ENCODE results near the gene PHLPP1.
"Not testable (repeated sequence)": the region's sequence is repeated elsewhere in the genome, so short reads cannot be mapped to it uniquely, and the experiment has no call there.

PHLPP1 gene

GRCh38 chr18:62737241-62737873 lies 22.0 kb downstream of the PHLPP1 start:
- ATAC-seq (replicated peaks; ENCODE audit: extremely low read depth, poor library complexity, severe bottlenecking) (no peak), DNase-seq (ENCODE audit: low spot score in 2 of 2) (no peak)
- Mint-ChIP-seq H3K27me3 (no peaks in the 10 kb centered on the region), H3K4me1 (peaks cover 29% of the 10 kb centered on the region), H3K9me3 (no peaks in the 10 kb centered on the region), H3K36me3 (ENCODE audit: insufficient read depth) (peaks cover 2% of the 10 kb centered on the region), H3K4me3 (no peak overlapping the region), H3K27ac (ENCODE audit: low read depth) (no peak overlapping the region)

- Mint-ChIP-seq H3K4me3 (no peak overlapping the region), H3K4me1 (peaks cover 23% of the 10 kb centered on the region), H3K27ac (ENCODE audit: low read depth) (no peak overlapping the region), H3K36me3 (ENCODE audit: insufficient read depth) (peaks cover 2% of the 10 kb centered on the region), H3K27me3 (no peaks in the 10 kb centered on the region), H3K9me3 (no peaks in the 10 kb centered on the region)
- ATAC-seq (replicated peaks; ENCODE audit: extremely low read depth, poor library complexity, severe bottlenecking), result no peak
- DNase-seq (ENCODE audit: low spot score in 2 of 2), result no peak
Observed at GRCh38 chr18:62738639-62739038, 23.3 kb downstream of the PHLPP1 start.

GRCh38 chr18:62739911-62740310 lies 24.6 kb downstream of the PHLPP1 start:
- DNase-seq (ENCODE audit: low spot score in 2 of 2), result no peak
- Mint-ChIP-seq H3K4me1 (peaks cover 29% of the 10 kb centered on the region), H3K27ac (ENCODE audit: low read depth) (no peak overlapping the region)

GRCh38 chr18:62740650-62741049 lies 25.3 kb downstream of the PHLPP1 start:
- H3K27me3 Mint-ChIP-seq; H3K27ac Mint-ChIP-seq (ENCODE audit: low read depth); H3K4me3 Mint-ChIP-seq; H3K9me3 Mint-ChIP-seq; H3K36me3 Mint-ChIP-seq (ENCODE audit: insufficient read depth); DNase-seq (ENCODE audit: low spot score in 2 of 2); ATAC-seq (replicated peaks; ENCODE audit: extremely low read depth, poor library complexity, severe bottlenecking): not testable (repeated sequence)
- peaks cover 31% of the 10 kb centered on the region for H3K4me1 Mint-ChIP-seq

More at GRCh38 chr18:62739911-62740310, 24.6 kb downstream of the PHLPP1 start:
- Mint-ChIP-seq H3K4me3 (no peak overlapping the region), H3K36me3 (ENCODE audit: insufficient read depth) (peaks cover 2% of the 10 kb centered on the region), H3K9me3 (no peaks in the 10 kb centered on the region), H3K27me3 (no peaks in the 10 kb centered on the region)
- ATAC-seq (replicated peaks; ENCODE audit: extremely low read depth, poor library complexity, severe bottlenecking), result no peak

GRCh38 chr18:62741118-62741566 lies 25.8 kb downstream of the PHLPP1 start:
- no peaks in the 10 kb centered on the region for H3K27me3 Mint-ChIP-seq
- H3K36me3 Mint-ChIP-seq (ENCODE audit: insufficient read depth), result no peaks in the 10 kb centered on the region
- H3K4me3 Mint-ChIP-seq, result no peak overlapping the region
- peaks cover 31% of the 10 kb centered on the region for H3K4me1 Mint-ChIP-seq
- no peak overlapping the region for H3K27ac Mint-ChIP-seq (ENCODE audit: low read depth)
- no peaks in the 10 kb centered on the region for H3K9me3 Mint-ChIP-seq
- DNase-seq (ENCODE audit: low spot score in 2 of 2) (no peak), ATAC-seq (replicated peaks; ENCODE audit: extremely low read depth, poor library complexity, severe bottlenecking) (no peak)

- H3K27me3 Mint-ChIP-seq, result no peaks in the 10 kb centered on the region
- H3K36me3 Mint-ChIP-seq (ENCODE audit: insufficient read depth), result no peaks in the 10 kb centered on the region
- H3K27ac Mint-ChIP-seq (ENCODE audit: low read depth), result no peak overlapping the region
- peaks cover 28% of the 10 kb centered on the region for H3K4me1 Mint-ChIP-seq
- no peak for DNase-seq (ENCODE audit: low spot score in 2 of 2)
- ATAC-seq (replicated peaks; ENCODE audit: extremely low read depth, poor library complexity, severe bottlenecking), result no peak
- no peak overlapping the region for H3K4me3 Mint-ChIP-seq
- H3K9me3 Mint-ChIP-seq, result no peaks in the 10 kb centered on the region
Observed at GRCh38 chr18:62741584-62741983, 26.2 kb downstream of the PHLPP1 start.

- ATAC-seq (replicated peaks; ENCODE audit: extremely low read depth, poor library complexity, severe bottlenecking), result no peak
- Mint-ChIP-seq H3K36me3 (ENCODE audit: insufficient read depth) (no peaks in the 10 kb centered on the region), H3K9me3 (no peaks in the 10 kb centered on the region), H3K27ac (ENCODE audit: low read depth) (no peak overlapping the region), H3K4me3 (no peak overlapping the region), H3K27me3 (no peaks in the 10 kb centered on the region), H3K4me1 (peaks cover 16% of the 10 kb centered on the region)
- no peak for DNase-seq (ENCODE audit: low spot score in 2 of 2)
Observed at GRCh38 chr18:62744076-62744968, 29.0 kb downstream of the PHLPP1 start.

- ATAC-seq (replicated peaks; ENCODE audit: extremely low read depth, poor library complexity, severe bottlenecking), result no peak
- Mint-ChIP-seq H3K9me3 (no peaks in the 10 kb centered on the region), H3K27me3 (no peaks in the 10 kb centered on the region), H3K27ac (ENCODE audit: low read depth) (no peak overlapping the region), H3K4me1 (peaks cover 13% of the 10 kb centered on the region), H3K4me3 (no peak overlapping the region), H3K36me3 (ENCODE audit: insufficient read depth) (no peaks in the 10 kb centered on the region)
- no peak for DNase-seq (ENCODE audit: low spot score in 2 of 2)
Observed at GRCh38 chr18:62745089-62745751, 29.9 kb downstream of the PHLPP1 start.

- no peaks in the 10 kb centered on the region for H3K36me3 Mint-ChIP-seq (ENCODE audit: insufficient read depth)
- no peaks in the 10 kb centered on the region for H3K27me3 Mint-ChIP-seq
- DNase-seq (ENCODE audit: low spot score in 2 of 2) (no peak), ATAC-seq (replicated peaks; ENCODE audit: extremely low read depth, poor library complexity, severe bottlenecking) (no peak)
- H3K9me3 Mint-ChIP-seq, result no peaks in the 10 kb centered on the region
- no peak overlapping the region for H3K4me3 Mint-ChIP-seq
- H3K27ac Mint-ChIP-seq (ENCODE audit: low read depth), result no peak overlapping the region
- peaks cover 25% of the 10 kb centered on the region for H3K4me1 Mint-ChIP-seq
Observed at GRCh38 chr18:62749389-62749788, 34.0 kb downstream of the PHLPP1 start.

GRCh38 chr18:62751341-62751821 lies 36.0 kb downstream of the PHLPP1 start:
- H3K27ac Mint-ChIP-seq (ENCODE audit: low read depth), result no peak overlapping the region
- no peaks in the 10 kb centered on the region for H3K36me3 Mint-ChIP-seq (ENCODE audit: insufficient read depth)
- no peaks in the 10 kb centered on the region for H3K9me3 Mint-ChIP-seq
- ATAC-seq (replicated peaks; ENCODE audit: extremely low read depth, poor library complexity, severe bottlenecking), result no peak
- H3K4me1 Mint-ChIP-seq, result peaks cover 24% of the 10 kb centered on the region
- H3K27me3 Mint-ChIP-seq, result no peaks in the 10 kb centered on the region
- DNase-seq (ENCODE audit: low spot score in 2 of 2), result no peak
- H3K4me3 Mint-ChIP-seq, result no peak overlapping the region

- no peaks in the 10 kb centered on the region for H3K36me3 Mint-ChIP-seq (ENCODE audit: insufficient read depth)
- no peak overlapping the region for H3K4me3 Mint-ChIP-seq
- no peaks in the 10 kb centered on the region for H3K9me3 Mint-ChIP-seq
- H3K27me3 Mint-ChIP-seq, result no peaks in the 10 kb centered on the region
- H3K4me1 Mint-ChIP-seq, result peaks cover 30% of the 10 kb centered on the region
- no peak for DNase-seq (ENCODE audit: low spot score in 2 of 2)
- ATAC-seq (replicated peaks; ENCODE audit: extremely low read depth, poor library complexity, severe bottlenecking), result no peak
- no peak overlapping the region for H3K27ac Mint-ChIP-seq (ENCODE audit: low read depth)
Observed at GRCh38 chr18:62751977-62752376, 36.6 kb downstream of the PHLPP1 start.

GRCh38 chr18:62754026-62754425 lies 38.7 kb downstream of the PHLPP1 start:
- Mint-ChIP-seq H3K27ac (ENCODE audit: low read depth) (no peak overlapping the region), H3K4me3 (no peak overlapping the region), H3K4me1 (peaks cover 30% of the 10 kb centered on the region), H3K36me3 (ENCODE audit: insufficient read depth) (no peaks in the 10 kb centered on the region), H3K27me3 (no peaks in the 10 kb centered on the region), H3K9me3 (no peaks in the 10 kb centered on the region)
- DNase-seq (ENCODE audit: low spot score in 2 of 2) (no peak), ATAC-seq (replicated peaks; ENCODE audit: extremely low read depth, poor library complexity, severe bottlenecking) (no peak)

Data from central memory CD8-positive, alpha-beta T cell (primary cell).